ENCODE results near the gene RRP1B.

RRP1B gene

GRCh38 chr21:43644071-43644470, 15.3 kb upstream of the RRP1B start:
- TF ChIP-seq FOXP2 (optimal IDR thresholded peaks at IDR 0.05; ENCODE audit: borderline replicate concordance, extremely low read depth, extremely low read length, insufficient read depth) = no peak
- no peak for TF ChIP-seq SIN3A (IDR thresholded peaks at IDR 0.05; ENCODE audit: borderline replicate concordance, insufficient read depth, low read length)
- no peak for TF ChIP-seq POLR2AphosphoS5 (IDR thresholded peaks at IDR 0.05; ENCODE audit: low read depth, low read length)
- no peak for TF ChIP-seq REST (IDR thresholded peaks at IDR 0.05; ENCODE audit: insufficient read depth in 1 of 2, low read depth in 2 of 2, low read length in 2 of 2)
- no peak for TF ChIP-seq TAF1 (IDR thresholded peaks at IDR 0.05; ENCODE audit: borderline replicate concordance, insufficient read depth, low read length)

GRCh38 chr21:43644609-43645008, 14.8 kb upstream of the RRP1B start:
- TF ChIP-seq SIN3A (IDR thresholded peaks at IDR 0.05; ENCODE audit: borderline replicate concordance, insufficient read depth, low read length) (no peak), FOXP2 (optimal IDR thresholded peaks at IDR 0.05; ENCODE audit: borderline replicate concordance, extremely low read depth, extremely low read length, insufficient read depth) (no peak), POLR2AphosphoS5 (IDR thresholded peaks at IDR 0.05; ENCODE audit: low read depth, low read length) (no peak)

GRCh38 chr21:43645136-43645891, 14.0 kb upstream of the RRP1B start:
- TF ChIP-seq FOXP2 (optimal IDR thresholded peaks at IDR 0.05; ENCODE audit: borderline replicate concordance, extremely low read depth, extremely low read length, insufficient read depth) = no peak
- no peak for TF ChIP-seq SIN3A (IDR thresholded peaks at IDR 0.05; ENCODE audit: borderline replicate concordance, insufficient read depth, low read length)
- no peak for TF ChIP-seq TAF1 (IDR thresholded peaks at IDR 0.05; ENCODE audit: borderline replicate concordance, insufficient read depth, low read length)
- no peak for TF ChIP-seq POLR2AphosphoS5 (IDR thresholded peaks at IDR 0.05; ENCODE audit: low read depth, low read length)
- TF ChIP-seq REST (IDR thresholded peaks at IDR 0.05; ENCODE audit: insufficient read depth in 1 of 2, low read depth in 2 of 2, low read length in 2 of 2) = no peak

- TF ChIP-seq REST (IDR thresholded peaks at IDR 0.05; ENCODE audit: insufficient read depth in 1 of 2, low read depth in 2 of 2, low read length in 2 of 2) (no peak), POLR2AphosphoS5 (IDR thresholded peaks at IDR 0.05; ENCODE audit: low read depth, low read length) (no peak), FOXP2 (optimal IDR thresholded peaks at IDR 0.05; ENCODE audit: borderline replicate concordance, extremely low read depth, extremely low read length, insufficient read depth) (no peak), TAF1 (IDR thresholded peaks at IDR 0.05; ENCODE audit: borderline replicate concordance, insufficient read depth, low read length) (no peak), SIN3A (IDR thresholded peaks at IDR 0.05; ENCODE audit: borderline replicate concordance, insufficient read depth, low read length) (no peak)
These were observed 13.4 kb upstream of the RRP1B start for GRCh38 chr21:43645976-43646375.

- TF ChIP-seq TAF1 (IDR thresholded peaks at IDR 0.05; ENCODE audit: borderline replicate concordance, insufficient read depth, low read length) = no peak
- no peak for TF ChIP-seq POLR2AphosphoS5 (IDR thresholded peaks at IDR 0.05; ENCODE audit: low read depth, low read length)
- no peak for TF ChIP-seq FOXP2 (optimal IDR thresholded peaks at IDR 0.05; ENCODE audit: borderline replicate concordance, extremely low read depth, extremely low read length, insufficient read depth)
These were observed 12.7 kb upstream of the RRP1B start for GRCh38 chr21:43646550-43647260.

GRCh38 chr21:43648171-43648570, 11.2 kb upstream of the RRP1B start:
- TF ChIP-seq FOXP2 (optimal IDR thresholded peaks at IDR 0.05; ENCODE audit: borderline replicate concordance, extremely low read depth, extremely low read length, insufficient read depth) (no peak), SIN3A (IDR thresholded peaks at IDR 0.05; ENCODE audit: borderline replicate concordance, insufficient read depth, low read length) (no peak)

Data from PFSK-1 (cell line).